K562 (cell line): ENCODE results near the gene SHROOM3. TPM values are rescaled to one million over a fixed set of nuclear protein-coding genes. Genes with fewer than 3 reads are reported as not detected.

Source experiments
- ATAC-seq: fragments of 200-7000 bp; cut with Tn5 transposase; 3 replicates; pipeline ENCODE4 v1.9.1; 2020; ENCODE audit warnings: moderate library complexity
- BruUV-seq: library from RNA; stranded (reverse); fragments of 400-500 nt; replicated peaks from 2 replicates; lab custom pipeline; 2021; lab: Mats Ljungman, UMichigan
- CTCF ChIA-PET: fragments of 300-600 bp; formaldehyde crosslinking; extraction: SDS; loops from one replicate; lab custom pipeline; 2021; ENCODE audit warnings: low intra/inter-chr PET ratio; lab: Yijun Ruan, JAX
- POLR2A ChIA-PET: fragments of 300-600, 350-650 bp; sonication (Branson Sonifier 250); formaldehyde crosslinking; extraction: SDS; loops from one replicate; lab custom pipeline; 2021; ENCODE audit warnings: antibody characterized with exemption, inconsistent platforms; lab: Yijun Ruan, JAX
- DNase-seq, 4 experiments: peaks; one replicate each; pipeline versions ENCODE4 v3.0.0 to v3.0.0-alpha.2; 2011 to 2018; ENCODE audit warnings: low spot score in 3 of 4, mixed read lengths in 3 of 4; ENCODE audit errors: extremely low read depth in 1 of 4
- FAIRE-seq: peaks from 2 replicates; lab custom pipeline; 2011; peaks lifted over from hg19 to GRCh38; lab: Jason Lieb, UNC
- H2AFZ ChIP-seq: 2 replicates; pipeline ENCODE4 v1.6.0; 2011; ENCODE audit warnings: low read depth, low read length, control low read depth, inconsistent platforms
- H3K27ac ChIP-seq: fragments of 200-600 bp; 3 replicates; pipeline ENCODE4 v1.8.0; 2011; ENCODE audit warnings: low read depth, mild to moderate bottlenecking, control low read depth, inconsistent platforms, low read length, moderate library complexity, mixed read lengths; ENCODE audit errors: extremely low read depth
- H3K27me3 ChIP-seq, 2 experiments: fragments of 300-600 bp in 1 of 2; 2 replicates in 1 of 2; 3 replicates in 1 of 2; pipeline versions ENCODE4 v1.6.0 to v1.8.0; 2011; ENCODE audit warnings: inconsistent platforms in 2 of 2, low read length in 2 of 2, mild to moderate bottlenecking in 1 of 2, mixed read lengths in 1 of 2, moderate library complexity in 1 of 2; ENCODE audit not compliant: control insufficient read depth in 2 of 2, insufficient read depth in 2 of 2
- H3K36me3 ChIP-seq: fragments of 300-600 bp; 3 replicates; pipeline ENCODE4 v1.8.0; 2011; ENCODE audit warnings: mild to moderate bottlenecking, low read length, inconsistent platforms; ENCODE audit not compliant: control insufficient read depth, insufficient read depth
- H3K4me1 ChIP-seq, 2 experiments: fragments of 200-600 bp in 1 of 2; replicated peaks in 1 of 2; 2 replicates in 1 of 2; 3 replicates in 1 of 2; pipeline versions ENCODE4 v1.5.1 to v1.8.0; 2011; ENCODE audit warnings: inconsistent platforms in 2 of 2, low read length in 2 of 2, mild to moderate bottlenecking in 1 of 2, mixed read lengths in 1 of 2, moderate library complexity in 1 of 2; ENCODE audit not compliant: control insufficient read depth in 2 of 2, insufficient read depth in 2 of 2
- H3K4me2 ChIP-seq: 2 replicates; pipeline ENCODE4 v1.6.1; 2011; ENCODE audit warnings: low read length, control low read depth, inconsistent platforms, mixed read lengths; ENCODE audit not compliant: insufficient read depth
- H3K4me3 ChIP-seq: fragments of 200-600 bp; sonication (generic), shearing (Covaris generic); 2 replicates; pipeline ENCODE4 v1.5.1; 2016; ENCODE audit warnings: control low read depth, inconsistent platforms
- H3K79me2 ChIP-seq: fragments of 200-600 bp; 3 replicates; pipeline ENCODE4 v1.8.0; 2011; ENCODE audit warnings: low read length, inconsistent platforms; ENCODE audit not compliant: control insufficient read depth, insufficient read depth
- H3K9ac ChIP-seq, 2 experiments: 2 replicates each; pipeline versions ENCODE4 v1.6.0 to v1.6.1; 2011; ENCODE audit warnings: low read depth in 2 of 2, low read length in 2 of 2, control low read depth in 1 of 2, inconsistent platforms in 1 of 2, mild to moderate bottlenecking in 1 of 2, mixed read lengths in 1 of 2; ENCODE audit not compliant: insufficient read depth in 1 of 2
- H3K9me1 ChIP-seq: one replicate; pipeline ENCODE4 v1.6.0; 2011; ENCODE audit warnings: inconsistent platforms, mild to moderate bottlenecking, low read length, moderate library complexity; ENCODE audit not compliant: control insufficient read depth, insufficient read depth
- H3K9me3 ChIP-seq: replicated peaks from 2 replicates; pipeline ENCODE4 v1.5.1; 2011; ENCODE audit warnings: low read depth, low read length, inconsistent platforms; ENCODE audit not compliant: control insufficient read depth, insufficient read depth
- H4K20me1 ChIP-seq: replicated peaks from 2 replicates; pipeline ENCODE4 v1.6.1; 2011; ENCODE audit warnings: low read length, inconsistent platforms, mixed read lengths; ENCODE audit not compliant: control insufficient read depth, insufficient read depth
- ATF2 ChIP-seq: sonication (generic); formaldehyde crosslinking; IDR thresholded peaks from 2 replicates; pipeline ENCODE4 v1.8.1; 2022; ENCODE audit warnings: missing genetic modification reagents
- BRD4 ChIP-seq: fragments of 200-600 bp; sonication (generic); IDR thresholded peaks from 2 replicates; pipeline ENCODE4 v1.6.1; 2017; ENCODE audit warnings: inconsistent platforms
- FOS ChIP-seq: IDR thresholded peaks from 3 replicates; pipeline ENCODE4 v1.6.1; 2011; ENCODE audit not compliant: insufficient read length; ENCODE audit errors: extremely low read depth
- HDAC8 ChIP-seq: fragments of 450-650 bp; IDR thresholded peaks from 2 replicates; pipeline ENCODE4 v1.6.1; 2016; ENCODE audit warnings: mild to moderate bottlenecking, missing genetic modification characterization, moderate library complexity, missing compliant biosample characterization
- LEF1 ChIP-seq: fragments of 450-650 bp; IDR thresholded peaks from 2 replicates; pipeline ENCODE4 v1.6.1; 2016; ENCODE audit warnings: mild to moderate bottlenecking
- MYNN ChIP-seq, 2 experiments: sonication (generic); formaldehyde crosslinking in 1 of 2; IDR thresholded peaks; 2 replicates each; pipeline versions ENCODE4 v1.5.0 to v1.6.1; 2016 to 2020; ENCODE audit warnings: antibody characterized with exemption in 1 of 2, missing genetic modification reagents in 1 of 2
- OTX1 ChIP-seq: fragments of 450-650 bp; formaldehyde crosslinking; IDR thresholded peaks from 2 replicates; pipeline ENCODE4 v1.4.0; 2022; ENCODE audit warnings: mild to moderate bottlenecking
- RFX1 ChIP-seq: fragments of 450-650 bp; IDR thresholded peaks from 2 replicates; pipeline ENCODE4 v1.6.1; 2016; ENCODE audit warnings: mild to moderate bottlenecking, moderate library complexity
- SIN3B ChIP-seq: fragments of 450-650 bp; IDR thresholded peaks from 2 replicates; pipeline ENCODE4 v1.6.1; 2017; ENCODE audit warnings: low read depth, mild to moderate bottlenecking, moderate library complexity
- ZC3H11A ChIP-seq: IDR thresholded peaks from 2 replicates; pipeline ENCODE4 v1.6.1; 2012; ENCODE audit warnings: low read depth, low read length, improper control_type of control experiment
- ZNF318 ChIP-seq, 2 experiments: fragments of 450-650 bp; IDR thresholded peaks; 2 replicates each; pipeline ENCODE4 v1.6.1; 2016; ENCODE audit warnings: mild to moderate bottlenecking in 2 of 2, borderline replicate concordance in 1 of 2, low read depth in 1 of 2, moderate library complexity in 1 of 2
- ZNF668 ChIP-seq: fragments of 250-450 bp; sonication (Bioruptor Pico); IDR thresholded peaks from 2 replicates; pipeline ENCODE4 v1.8.0; 2022; ENCODE audit warnings: mild to moderate bottlenecking, inconsistent platforms
- ZNF764 ChIP-seq: fragments of 250-450 bp; sonication (Bioruptor Pico); IDR thresholded peaks from 2 replicates; pipeline ENCODE4 v1.4.0; 2020; ENCODE audit warnings: low read depth, mild to moderate bottlenecking, moderate library complexity
- WGBS: fragments of 100-300 bp; shearing (Covaris generic); methylation state at CpG from one replicate; pipeline ENCODE4 v1.1.6; 2016; ENCODE audit warnings: low coverage, mixed read lengths; ENCODE audit not compliant: insufficient coverage; ENCODE audit errors: missing lambda C conversion rate; 5-methylcytosine and 5-hydroxymethylcytosine counted together
- in situ Hi-C: fragments of 300-500 bp; cut with MboI; formaldehyde crosslinking; loops from 4 replicates; pipeline ENCODE4 v1.15.0; 2018; ENCODE audit warnings: inconsistent platforms, mixed read lengths
- intact Hi-C: fragments of 100-400 bp; cut with micrococcal nuclease; formaldehyde crosslinking; loops from 2 replicates; pipeline ENCODE4 v1.14.2; 2022
- polyA plus RNA-seq, 8 experiments: library from polyadenylated mRNA; depleted of rRNA in 4 of 8; stranded (reverse) in 5 of 8; unstranded in 3 of 8; fragments of >200 nt; fragmentation: Nextera tagmentation in 2 of 8; fragmentation: Illumina TruSeq in 1 of 8; extraction: Ambion mirVana in 2 of 8; extraction: Trizol in 1 of 8; gene quantifications; 2 replicates each; pipeline versions ENCODE4 v1.2.1 to v1.2.3, GENCODE V29; 2011 to 2014; ENCODE audit warnings: inconsistent platforms in 1 of 8, missing spikeins in 1 of 8
- total RNA-seq, 7 experiments: library from RNA; depleted of rRNA in 6 of 7; stranded (reverse); fragments of >200 nt in 6 of 7; fragmentation: Illumina TruSeq in 2 of 7; extraction: Trizol in 2 of 7; gene quantifications; 2 replicates each; pipeline versions ENCODE4 v1.2.1 to v1.2.3, GENCODE V29; 2011 to 2021; ENCODE audit warnings: low replicate concordance in 1 of 7

Gene SHROOM3
- total and polyA plus RNA-seq, 9 of the 15 experiments (the other 6 are each of a cell fraction or from before 2014, with no cell fraction given) = 0.01 to 0.07 TPM; not detected in 7

GRCh38 chr4:76758996-76759395 is 324.0 kb downstream of the SHROOM3 start (continued):
- TF ChIP-seq MYNN (IDR thresholded peaks at IDR 0.05) = no peak
- no peak for TF ChIP-seq MYNN (CRISPR knock-in tag; IDR thresholded peaks at IDR 0.05)
- TF ChIP-seq HDAC8 (tag) = no peak
- no peak for TF ChIP-seq RFX1
- TF ChIP-seq ATF2 (CRISPR knock-in tag) = no peak
- no peak for TF ChIP-seq OTX1
- TF ChIP-seq, all 486 proteins: peak for 0

GRCh38 chr4:76760193-76760592 is 325.2 kb downstream of the SHROOM3 start:
- Histone ChIP-seq H3K4me3 (no peak overlapping the region), H4K20me1 (no peaks in the 10 kb centered on the region), H3K36me3 (no peaks in the 10 kb centered on the region), H3K27me3 (peaks cover 12 to 13% of the 10 kb centered on the region in 2 experiments), H3K9ac (no peak overlapping the region), H3K9me1 (no peaks in the 10 kb centered on the region), H3K27ac (no peak overlapping the region), H2AFZ (no peak overlapping the region), H3K4me2 (no peak overlapping the region), H3K79me2 (no peaks in the 10 kb centered on the region), H3K4me1 (no peaks in the 10 kb centered on the region), H3K9me3 (no peaks in the 10 kb centered on the region)
- no TSS peak for BruUV-seq
- CTCF ChIA-PET = no interaction called here
- no peak for DNase-seq
- in situ Hi-C loops (no loop called here), intact Hi-C loops (no loop called here)
- POLR2A ChIA-PET = no interaction called here
- 0% methylated on average over 3 of the region's 3 CpGs for WGBS
- FAIRE-seq = no peak
- ATAC-seq = no peak
- no peak for TF ChIP-seq LEF1
- no peak for TF ChIP-seq FOS
- no peak for TF ChIP-seq ZNF668
- TF ChIP-seq ZC3H11A = no peak
- no peak for TF ChIP-seq BRD4
- TF ChIP-seq ZNF318 (IDR thresholded peaks at IDR 0.05; ENCODE audit: borderline replicate concordance in 1 of 2, low read depth in 1 of 2) = no peak
- TF ChIP-seq ZNF764 (CRISPR knock-in tag) = no peak
- TF ChIP-seq SIN3B = no peak
